B cell (primary cell): ENCODE measurements around the gene PPARD. TPM values are rescaled to one million over a fixed set of nuclear protein-coding genes. Genes with fewer than 3 reads are reported as not detected.

ENCODE experiments used
- ATAC-seq: fragments of 200-7000 bp; cut with Tn5 transposase; one replicate; pipeline ENCODE4 v1.10.0; 2021; ENCODE audit warnings: low read depth, mild to moderate bottlenecking, moderate number of reproducible peaks, moderate library complexity
- CTCF ChIA-PET: fragments of 350-600 bp; sonication (Branson Sonifier 250); formaldehyde crosslinking; loops from one replicate; lab custom pipeline; 2021; ENCODE audit warnings: antibody characterized with exemption, inconsistent platforms; lab: Charles Lee
- POLR2A ChIA-PET: fragments of 350-600 bp; sonication (Branson Sonifier 250); formaldehyde crosslinking; loops from one replicate; lab custom pipeline; 2021; ENCODE audit warnings: antibody characterized with exemption; lab: Charles Lee
- DNase-seq: peaks from one replicate; pipeline ENCODE4 v3.0.0; 2013
- H2AFZ ChIP-seq: 2 replicates; pipeline ENCODE4 v1.6.1; 2012; ENCODE audit warnings: mild to moderate bottlenecking, low read depth, low read length; ENCODE audit not compliant: insufficient read depth, poor library complexity, severe bottlenecking
- H3K27ac ChIP-seq, 2 donors: 1 replicate in 1 of 2; 2 replicates in 1 of 2; pipeline ENCODE4 v1.5.1; 2012 to 2013; ENCODE audit warnings: low read length in 2 of 2, mild to moderate bottlenecking in 2 of 2, moderate library complexity in 1 of 2
- H3K27me3 ChIP-seq, 4 experiments: fragments of 200-600 bp in 1 of 4; sonication (generic) in 1 of 4; replicated peaks in 1 of 4; 1 replicate in 2 of 4; 2 replicates in 2 of 4; pipeline versions ENCODE4 v1.6.1 to v1.7.0; 2013 to 2016; ENCODE audit warnings: low read length in 3 of 4, mild to moderate bottlenecking in 2 of 4, mixed read lengths in 1 of 4, moderate library complexity in 1 of 4; ENCODE audit not compliant: insufficient read depth in 4 of 4, control insufficient read depth in 3 of 4; ENCODE audit errors: control extremely low read depth in 1 of 4
- H3K36me3 ChIP-seq, 2 experiments: replicated peaks in 1 of 2; 1 replicate in 1 of 2; 2 replicates in 1 of 2; pipeline versions ENCODE4 v1.6.1 to v1.7.1; 2013; ENCODE audit warnings: low read length in 1 of 2; ENCODE audit not compliant: insufficient read depth in 2 of 2, control insufficient read depth in 1 of 2; ENCODE audit errors: control extremely low read depth in 1 of 2, extremely low read depth in 1 of 2
- H3K4me1 ChIP-seq, 2 donors: fragments of 200-600 bp in 1 of 2; sonication (generic) in 1 of 2; 1 replicate in 1 of 2; 2 replicates in 1 of 2; pipeline versions ENCODE4 v1.5.1 to v1.6.1; 2013 to 2017; ENCODE audit warnings: low read length in 2 of 2; ENCODE audit not compliant: control insufficient read depth in 2 of 2, insufficient read depth in 2 of 2
- H3K4me2 ChIP-seq: replicated peaks from 2 replicates; pipeline ENCODE3; 2012; ENCODE audit warnings: mild to moderate bottlenecking, low read depth, low read length; ENCODE audit not compliant: poor library complexity, severe bottlenecking
- H3K4me3 ChIP-seq, 5 experiments: fragments of 200-600 bp in 1 of 5; sonication (generic) in 1 of 5; 1 replicate in 3 of 5; 2 replicates in 2 of 5; pipeline versions ENCODE4 v1.5.1 to v1.7.0; 2011 to 2016; ENCODE audit warnings: low read length in 4 of 5, mild to moderate bottlenecking in 4 of 5, low read depth in 2 of 5, control low read depth in 1 of 5, moderate library complexity in 1 of 5; ENCODE audit not compliant: insufficient read depth in 1 of 5; ENCODE audit errors: control extremely low read depth in 1 of 5, extremely low read depth in 1 of 5
- H3K79me2 ChIP-seq: fragments of 200-600 bp; sonication (generic); one replicate; pipeline ENCODE4 v1.6.0; 2016; ENCODE audit warnings: low read length; ENCODE audit not compliant: control insufficient read depth, insufficient read depth
- H3K9ac ChIP-seq: fragments of 200-600 bp; sonication (generic); 2 replicates; pipeline ENCODE4 v1.6.1; 2017; ENCODE audit warnings: mild to moderate bottlenecking, low read length, moderate library complexity
- H3K9me3 ChIP-seq, 3 donors: one replicate each; pipeline versions ENCODE4 v1.6.1 to v1.7.1; 2013; ENCODE audit warnings: low read length in 2 of 3; ENCODE audit not compliant: control insufficient read depth in 2 of 3, insufficient read depth in 1 of 3; ENCODE audit errors: control extremely low read depth in 1 of 3
- H4K20me1 ChIP-seq: 2 replicates; pipeline ENCODE4 v1.6.0; 2012; ENCODE audit warnings: mild to moderate bottlenecking, low read length; ENCODE audit not compliant: insufficient read depth, control insufficient read depth, poor library complexity, severe bottlenecking
- H3K27ac Mint-ChIP-seq: one replicate; pipeline ENCODE4 v1.8.0; 2021; ENCODE audit warnings: mixed read lengths
- H3K27me3 Mint-ChIP-seq: one replicate; pipeline ENCODE4 v1.8.0; 2021; ENCODE audit warnings: mixed read lengths
- H3K4me1 Mint-ChIP-seq: one replicate; pipeline ENCODE4 v1.8.0; 2021; ENCODE audit warnings: mixed read lengths
- H3K4me3 Mint-ChIP-seq: one replicate; pipeline ENCODE4 v1.8.0; 2021; ENCODE audit warnings: mixed read lengths
- H3K9me3 Mint-ChIP-seq: one replicate; pipeline ENCODE4 v1.8.0; 2022; ENCODE audit warnings: mixed read lengths; ENCODE audit not compliant: insufficient read depth
- EZH2 ChIP-seq: IDR thresholded peaks from 2 replicates; pipeline ENCODE4 v1.6.1; 2012; ENCODE audit warnings: borderline replicate concordance, low read depth, mild to moderate bottlenecking, moderate library complexity, low read length; ENCODE audit not compliant: insufficient read depth, poor library complexity, severe bottlenecking
- WGBS: methylation state at CpG from one replicate; pipeline ENCODE4 v1.1.5; 2013; ENCODE audit warnings: missing lambda C conversion rate; ENCODE audit not compliant: insufficient coverage; 5-methylcytosine and 5-hydroxymethylcytosine counted together
- intact Hi-C: fragments of 100-400 bp; cut with micrococcal nuclease; formaldehyde crosslinking; loops from one replicate; pipeline ENCODE4 v1.10.0; 2022
- polyA plus RNA-seq: library from polyadenylated mRNA; depleted of rRNA; stranded (reverse); fragments of >200 nt; gene quantifications from 2 replicates; pipeline ENCODE4 v1.2.3, GENCODE V29; 2012
- total RNA-seq, 2 donors: library from RNA; stranded (reverse); fragments of 120-200 nt in 1 of 2; gene quantifications; 1 replicate in 1 of 2; 2 replicates in 1 of 2; pipeline versions ENCODE4 v1.2.3 to v1.2.4, GENCODE V29; 2013 to 2022
- TF ChIP-seq, protein P1 (sequence below): fragments of 200-600 bp; IDR thresholded peaks from one replicate; pipeline ENCODE4 v1.8.0; 2022; ENCODE audit warnings: antibody characterized with exemption, mild to moderate bottlenecking

The PPARD gene
- total and polyA plus RNA-seq, 2 donors (not counting 1 experiment from before 2014, with no cell fraction given): 37.9 to 38.9 TPM

DNA sequence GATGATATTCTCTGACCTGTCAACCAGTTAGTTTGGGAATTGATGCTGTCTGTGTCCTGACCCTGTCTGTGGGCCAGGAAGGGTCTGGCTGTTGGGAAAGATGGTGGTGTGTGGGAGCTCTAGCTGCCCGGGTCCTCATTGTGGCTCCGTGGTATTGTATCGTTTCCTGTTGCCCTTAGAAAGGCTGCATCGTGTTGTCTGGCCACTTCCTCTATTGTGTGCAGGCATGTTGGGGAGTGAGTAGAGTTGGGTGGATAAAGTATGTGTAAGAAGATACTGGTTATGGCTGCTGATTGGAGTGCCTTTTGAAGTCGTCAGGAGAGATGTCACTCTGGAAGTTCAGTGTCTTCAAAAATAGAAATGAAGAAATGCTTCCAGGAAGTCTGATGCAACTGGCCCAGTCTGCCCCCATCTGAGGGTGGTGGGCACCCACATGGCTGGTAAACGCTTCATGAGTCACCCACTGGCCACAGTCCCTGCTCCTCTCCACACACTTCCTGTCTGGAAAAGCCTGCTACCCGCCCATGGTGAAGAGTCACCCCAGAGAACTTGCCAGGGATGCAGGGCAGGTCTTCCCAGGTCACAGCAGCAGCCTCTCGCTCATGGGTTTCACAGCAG is 27.9 kb downstream of the PPARD start:
- Histone ChIP-seq H3K36me3 (peaks cover 0 to 11% of the 10 kb centered on the region in 2 experiments), H3K27ac (no peak overlapping the region), H2AFZ (peak overlapping the region; percentile 32), H3K4me2 (peak overlapping the region; percentile 71), H3K4me3 (peak overlapping the region in 2 of 5 experiments; percentile 4 to 39), H3K79me2 (peaks cover 94% of the 10 kb centered on the region), H3K9ac (peak overlapping the region; percentile 40), H3K9me3 (no peaks in the 10 kb centered on the region), H3K27me3 (no peaks in the 10 kb centered on the region), H3K4me1 (peaks cover 41 to 43% of the 10 kb centered on the region in 2 donors), H4K20me1 (peaks cover 69% of the 10 kb centered on the region)
- ChIA-PET POLR2A (no interaction called here), CTCF (interaction anchor here (0.6 to 0.9 kb wide), 4 partner anchors 49 to 743 kb away, joined by 3 read pairs; no protein-coding TSS in a partner anchor)
- peak; percentile 55 for DNase-seq
- Mint-ChIP-seq H3K9me3 (no peaks in the 10 kb centered on the region), H3K27ac (peak overlapping the region; percentile 32), H3K4me1 (peaks cover 60% of the 10 kb centered on the region), H3K4me3 (peak overlapping the region; percentile 59), H3K27me3 (no peaks in the 10 kb centered on the region)
- ATAC-seq: peak; percentile 80
- intact Hi-C loops: no loop called here
- 8% methylated on average over 6 of the region's 8 CpGs for WGBS
- TF ChIP-seq EZH2: no peak
- TF ChIP-seq, protein P1, sequence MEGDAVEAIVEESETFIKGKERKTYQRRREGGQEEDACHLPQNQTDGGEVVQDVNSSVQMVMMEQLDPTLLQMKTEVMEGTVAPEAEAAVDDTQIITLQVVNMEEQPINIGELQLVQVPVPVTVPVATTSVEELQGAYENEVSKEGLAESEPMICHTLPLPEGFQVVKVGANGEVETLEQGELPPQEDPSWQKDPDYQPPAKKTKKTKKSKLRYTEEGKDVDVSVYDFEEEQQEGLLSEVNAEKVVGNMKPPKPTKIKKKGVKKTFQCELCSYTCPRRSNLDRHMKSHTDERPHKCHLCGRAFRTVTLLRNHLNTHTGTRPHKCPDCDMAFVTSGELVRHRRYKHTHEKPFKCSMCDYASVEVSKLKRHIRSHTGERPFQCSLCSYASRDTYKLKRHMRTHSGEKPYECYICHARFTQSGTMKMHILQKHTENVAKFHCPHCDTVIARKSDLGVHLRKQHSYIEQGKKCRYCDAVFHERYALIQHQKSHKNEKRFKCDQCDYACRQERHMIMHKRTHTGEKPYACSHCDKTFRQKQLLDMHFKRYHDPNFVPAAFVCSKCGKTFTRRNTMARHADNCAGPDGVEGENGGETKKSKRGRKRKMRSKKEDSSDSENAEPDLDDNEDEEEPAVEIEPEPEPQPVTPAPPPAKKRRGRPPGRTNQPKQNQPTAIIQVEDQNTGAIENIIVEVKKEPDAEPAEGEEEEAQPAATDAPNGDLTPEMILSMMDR: no peak

DNA sequence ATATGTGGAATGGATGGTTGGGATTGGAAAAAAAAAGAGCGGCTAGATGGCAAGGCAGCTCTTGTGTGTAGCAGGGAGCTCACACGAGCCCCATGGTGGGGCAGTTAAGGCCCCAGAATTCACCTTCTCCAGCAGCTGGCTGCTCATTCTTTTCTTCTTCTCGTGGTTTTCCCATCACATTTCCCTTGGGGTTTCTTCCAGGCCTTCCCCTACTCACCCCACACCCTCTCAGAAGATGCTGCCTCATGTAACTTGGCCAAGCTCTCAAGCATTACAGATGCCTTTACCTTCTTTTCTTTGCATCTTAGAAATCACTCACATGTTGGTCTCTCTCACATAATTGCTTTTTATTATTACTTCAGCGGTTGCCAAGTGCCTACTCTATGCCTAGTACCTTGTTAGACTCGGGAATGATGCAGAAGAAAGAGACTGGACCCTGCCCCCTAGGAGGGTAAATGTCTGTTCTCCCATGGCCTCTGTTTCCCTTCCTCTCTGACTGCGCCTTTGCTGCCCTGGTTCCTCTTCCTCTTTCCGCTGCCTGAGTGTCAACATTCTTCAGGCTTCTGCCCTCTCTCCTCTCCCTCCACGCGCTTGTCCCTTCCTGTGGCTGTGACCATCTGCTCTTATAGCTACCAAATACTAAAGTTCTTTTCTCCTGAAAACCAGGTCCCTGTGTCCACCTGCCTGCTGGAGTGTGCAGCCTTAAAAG is 28.6 kb downstream of the PPARD start:
- Mint-ChIP-seq H3K4me1 (peaks cover 56% of the 10 kb centered on the region), H3K4me3 (peak overlapping the region; percentile 60), H3K27me3 (no peaks in the 10 kb centered on the region), H3K9me3 (no peaks in the 10 kb centered on the region), H3K27ac (peak overlapping the region; percentile 59)
- no peak overlapping the region for H2AFZ ChIP-seq
- ATAC-seq (peak; percentile 42), DNase-seq (peak; percentile 51)
- no peaks in the 10 kb centered on the region for H3K27me3 ChIP-seq
- intact Hi-C loops: no loop called here
- H3K27ac ChIP-seq: no peak overlapping the region
- H3K9me3 ChIP-seq: no peaks in the 10 kb centered on the region
- no peak overlapping the region for H3K4me3 ChIP-seq
- WGBS: 26% methylated on average over 7 of the region's 9 CpGs
- peaks cover 0 to 11% of the 10 kb centered on the region in 2 experiments for H3K36me3 ChIP-seq
- peaks cover 87% of the 10 kb centered on the region for H3K79me2 ChIP-seq
- peaks cover 37 to 40% of the 10 kb centered on the region in 2 donors for H3K4me1 ChIP-seq
- peak overlapping the region; percentile 71 for H3K4me2 ChIP-seq
- peak overlapping the region; percentile 40 for H3K9ac ChIP-seq
- ChIA-PET CTCF (interaction anchor here (0.6 to 1.2 kb wide), 4 partner anchors 15 to 742 kb away, joined by 3 to 4 read pairs (median 3); no protein-coding TSS in a partner anchor), POLR2A (no interaction called here)
- TF ChIP-seq, protein P1: no peak
- TF ChIP-seq EZH2: no peak
- peaks cover 66% of the 10 kb centered on the region for H4K20me1 ChIP-seq
